Measurements from ENCODE around the gene RHBDD3. TPM values are rescaled to one million over a fixed set of nuclear protein-coding genes. Genes with fewer than 3 reads are reported as not detected.
A peak's percentile ranks its signal among the peaks of the same experiment; 100 is the strongest.

The RHBDD3 gene
- total and polyA plus RNA-seq, 11 donors, result 10.9 to 29.5 (median 13.7) TPM

GRCh38 chr22:29290061-29290460 lies 22.3 kb upstream of the RHBDD3 start:
- ATAC-seq (no peak), DNase-seq (no peak)
- no peaks in the 10 kb centered on the region for H3K9me3 ChIP-seq
- TF ChIP-seq CTCF (IDR thresholded peaks at IDR 0.05) (no peak), POLR2A (IDR thresholded peaks at IDR 0.05) (no peak)
- H3K4me3 ChIP-seq, result no peak overlapping the region
- H3K27me3 ChIP-seq, result no peaks in the 10 kb centered on the region
- H3K36me3 ChIP-seq, result peaks cover 4 to 100% (median 100%) of the 10 kb centered on the region in 9 donors
- H3K27ac ChIP-seq, result no peak overlapping the region
- WGBS, 4 donors, result 66 to 73% (median 69%) methylated on average over 5 of the region's 5 CpGs
- intact Hi-C loops (cut with DNase I), result no loop called here
- peaks cover 0 to 6% (median 0%) of the 10 kb centered on the region in 12 donors for H3K4me1 ChIP-seq

GRCh38 chr22:29288837-29289236 lies 21.1 kb upstream of the RHBDD3 start:
- Histone ChIP-seq H3K27me3 (no peaks in the 10 kb centered on the region), H3K27ac (no peak overlapping the region), H3K4me3 (no peak overlapping the region), H3K9me3 (no peaks in the 10 kb centered on the region), H3K4me1 (peaks cover 0 to 6% (median 0%) of the 10 kb centered on the region in 12 donors), H3K36me3 (peaks cover 4 to 100% (median 100%) of the 10 kb centered on the region in 9 donors)
- 55 to 68% (median 61%) methylated on average over 2 of the region's 2 CpGs for WGBS, 4 donors
- intact Hi-C loops (cut with DNase I), result no loop called here
- ATAC-seq (no peak), DNase-seq (no peak)
- no peak for TF ChIP-seq POLR2A (IDR thresholded peaks at IDR 0.05)
- no peak for TF ChIP-seq CTCF (IDR thresholded peaks at IDR 0.05)

GRCh38 chr22:29284196-29284595 lies 16.4 kb upstream of the RHBDD3 start:
- Histone ChIP-seq H3K27ac (no peak overlapping the region), H3K36me3 (peaks cover 2 to 100% (median 100%) of the 10 kb centered on the region in 9 donors), H3K9me3 (no peaks in the 10 kb centered on the region), H3K4me3 (no peak overlapping the region), H3K4me1 (peaks cover 0 to under 1% (median 0%) of the 10 kb centered on the region in 12 donors), H3K27me3 (no peaks in the 10 kb centered on the region)
- no peak for TF ChIP-seq POLR2A (IDR thresholded peaks at IDR 0.05)
- no peak for TF ChIP-seq CTCF (IDR thresholded peaks at IDR 0.05)
- 93 to 99% (median 95%) methylated on average over 3 of the region's 3 CpGs for WGBS, 4 donors
- ATAC-seq, result no peak
- no peak for DNase-seq
- intact Hi-C loops (cut with DNase I), result no loop called here

- DNase-seq, result no peak
- intact Hi-C loops (cut with DNase I), result no loop called here
- Histone ChIP-seq H3K4me1 (peaks cover 0 to 42% (median 15%) of the 10 kb centered on the region in 12 donors), H3K36me3 (peaks cover 0 to 100% (median 100%) of the 10 kb centered on the region in 9 donors), H3K27ac (no peak overlapping the region), H3K4me3 (no peak overlapping the region), H3K9me3 (no peaks in the 10 kb centered on the region), H3K27me3 (no peaks in the 10 kb centered on the region)
- peak in 1 of 4 donors; percentile 51 for ATAC-seq
- 83 to 98% (median 93%) methylated on average over 1 of the region's 1 CpG for WGBS, 4 donors
- TF ChIP-seq POLR2A (IDR thresholded peaks at IDR 0.05) (no peak), CTCF (IDR thresholded peaks at IDR 0.05) (no peak)
These were observed 10.1 kb upstream of the RHBDD3 start for GRCh38 chr22:29277927-29278326.

Measured in heart left ventricle (tissue), 16 donors.